ENCODE data around the gene POLR2L. TPM values are rescaled to one million over a fixed set of nuclear protein-coding genes. Genes with fewer than 3 reads are reported as not detected.

The POLR2L gene
- total RNA-seq, 4 donors from 2014 or later = 71.4 to 189 (median 92.3) TPM

DNA sequence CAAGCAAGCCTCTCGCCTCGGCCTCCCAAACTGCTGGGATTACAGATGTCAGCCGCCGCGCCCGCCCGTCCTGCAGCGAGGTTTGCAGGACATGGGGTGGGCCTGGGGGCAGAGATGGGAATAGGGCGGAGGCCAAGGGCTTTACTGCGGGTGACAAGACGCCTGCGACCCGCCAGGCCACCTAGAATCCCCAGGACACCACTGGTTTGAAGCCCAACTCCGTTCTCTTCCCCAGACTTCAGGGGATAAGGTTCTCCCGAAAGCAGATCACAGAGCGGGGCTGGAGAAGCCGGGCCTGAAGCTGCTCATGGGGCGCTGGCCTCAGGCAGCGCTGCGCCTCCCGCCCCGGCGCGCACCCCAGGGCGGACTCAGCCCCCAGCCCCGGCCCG lies 354 bp downstream of the POLR2L start:
- no peaks in the 10 kb centered on the region for H3K27me3 ChIP-seq
- peak overlapping the region; percentile 88 to 94 (median 91) for H3K27ac ChIP-seq (replicated peaks in 1 of 4)
- WGBS = under 1% methylated on average over 13 of the region's 27 CpGs
- intact Hi-C loops (cut with DNase I) = no loop called here
- no peak for DNase-seq (ENCODE audit: extremely low spot score)
- H3K9me3 ChIP-seq = no peaks in the 10 kb centered on the region
- TF ChIP-seq EP300 (IDR thresholded peaks at IDR 0.05) = no peak
- TF ChIP-seq POLR2AphosphoS5 (IDR thresholded peaks at IDR 0.05) = no peak
- TF ChIP-seq, protein P1, sequence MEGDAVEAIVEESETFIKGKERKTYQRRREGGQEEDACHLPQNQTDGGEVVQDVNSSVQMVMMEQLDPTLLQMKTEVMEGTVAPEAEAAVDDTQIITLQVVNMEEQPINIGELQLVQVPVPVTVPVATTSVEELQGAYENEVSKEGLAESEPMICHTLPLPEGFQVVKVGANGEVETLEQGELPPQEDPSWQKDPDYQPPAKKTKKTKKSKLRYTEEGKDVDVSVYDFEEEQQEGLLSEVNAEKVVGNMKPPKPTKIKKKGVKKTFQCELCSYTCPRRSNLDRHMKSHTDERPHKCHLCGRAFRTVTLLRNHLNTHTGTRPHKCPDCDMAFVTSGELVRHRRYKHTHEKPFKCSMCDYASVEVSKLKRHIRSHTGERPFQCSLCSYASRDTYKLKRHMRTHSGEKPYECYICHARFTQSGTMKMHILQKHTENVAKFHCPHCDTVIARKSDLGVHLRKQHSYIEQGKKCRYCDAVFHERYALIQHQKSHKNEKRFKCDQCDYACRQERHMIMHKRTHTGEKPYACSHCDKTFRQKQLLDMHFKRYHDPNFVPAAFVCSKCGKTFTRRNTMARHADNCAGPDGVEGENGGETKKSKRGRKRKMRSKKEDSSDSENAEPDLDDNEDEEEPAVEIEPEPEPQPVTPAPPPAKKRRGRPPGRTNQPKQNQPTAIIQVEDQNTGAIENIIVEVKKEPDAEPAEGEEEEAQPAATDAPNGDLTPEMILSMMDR (IDR thresholded peaks at IDR 0.05) = no peak
- no peak for TF ChIP-seq POLR2A (IDR thresholded peaks at IDR 0.05; ENCODE audit: low read depth)
- H3K36me3 ChIP-seq = peaks cover 30 to 44% (median 41%) of the 10 kb centered on the region in 4 donors
- H3K4me3 ChIP-seq = peak overlapping the region; percentile 80 to 94 (median 90)
- H3K4me1 ChIP-seq = peaks cover 55 to 91% (median 82%) of the 10 kb centered on the region in 4 donors

- H3K27ac ChIP-seq (replicated peaks in 1 of 4) = peak overlapping the region in 2 of 4 donors; percentile 27 to 88
These were observed 2.3 kb downstream of the POLR2L start for GRCh38 chr11:839875-840617.

GRCh38 chr11:839280-839623 lies 3.1 kb downstream of the POLR2L start:
- no peak overlapping the region for H3K4me3 ChIP-seq
- DNase-seq (ENCODE audit: extremely low spot score) = no peak
- no peaks in the 10 kb centered on the region for H3K9me3 ChIP-seq
- TF ChIP-seq, protein P1 (IDR thresholded peaks at IDR 0.05) = no peak
- TF ChIP-seq POLR2A (IDR thresholded peaks at IDR 0.05; ENCODE audit: low read depth) = no peak
- no peak for TF ChIP-seq POLR2AphosphoS5 (IDR thresholded peaks at IDR 0.05)
- TF ChIP-seq EP300 (IDR thresholded peaks at IDR 0.05) = no peak
- H3K27ac ChIP-seq (replicated peaks in 1 of 4) = peak overlapping the region in 3 of 4 donors; percentile 19 to 39 (median 31)
- intact Hi-C loops (cut with DNase I) = no loop called here
- H3K36me3 ChIP-seq = peaks cover 35 to 56% (median 53%) of the 10 kb centered on the region in 4 donors
- WGBS = 90% methylated on average over 5 of the region's 5 CpGs
- no peaks in the 10 kb centered on the region for H3K27me3 ChIP-seq
- peaks cover 60 to 91% (median 81%) of the 10 kb centered on the region in 4 donors for H3K4me1 ChIP-seq

More at GRCh38 chr11:839875-840617, 2.3 kb downstream of the POLR2L start:
- H3K4me1 ChIP-seq = peaks cover 54 to 91% (median 81%) of the 10 kb centered on the region in 4 donors
- no peak for DNase-seq (ENCODE audit: extremely low spot score)
- 61% methylated on average over 11 of the region's 25 CpGs for WGBS
- H3K36me3 ChIP-seq = peaks cover 35 to 56% (median 53%) of the 10 kb centered on the region in 4 donors
- intact Hi-C loops (cut with DNase I) = no loop called here
- peak overlapping the region in 1 of 4 donors; percentile 94 for H3K4me3 ChIP-seq
- H3K27me3 ChIP-seq = no peaks in the 10 kb centered on the region
- H3K9me3 ChIP-seq = no peaks in the 10 kb centered on the region
- TF ChIP-seq, protein P1 (IDR thresholded peaks at IDR 0.05) = no peak
- TF ChIP-seq POLR2AphosphoS5 (IDR thresholded peaks at IDR 0.05) (no peak), EP300 (IDR thresholded peaks at IDR 0.05) (no peak), POLR2A (IDR thresholded peaks at IDR 0.05; ENCODE audit: low read depth) (no peak)

DNA sequence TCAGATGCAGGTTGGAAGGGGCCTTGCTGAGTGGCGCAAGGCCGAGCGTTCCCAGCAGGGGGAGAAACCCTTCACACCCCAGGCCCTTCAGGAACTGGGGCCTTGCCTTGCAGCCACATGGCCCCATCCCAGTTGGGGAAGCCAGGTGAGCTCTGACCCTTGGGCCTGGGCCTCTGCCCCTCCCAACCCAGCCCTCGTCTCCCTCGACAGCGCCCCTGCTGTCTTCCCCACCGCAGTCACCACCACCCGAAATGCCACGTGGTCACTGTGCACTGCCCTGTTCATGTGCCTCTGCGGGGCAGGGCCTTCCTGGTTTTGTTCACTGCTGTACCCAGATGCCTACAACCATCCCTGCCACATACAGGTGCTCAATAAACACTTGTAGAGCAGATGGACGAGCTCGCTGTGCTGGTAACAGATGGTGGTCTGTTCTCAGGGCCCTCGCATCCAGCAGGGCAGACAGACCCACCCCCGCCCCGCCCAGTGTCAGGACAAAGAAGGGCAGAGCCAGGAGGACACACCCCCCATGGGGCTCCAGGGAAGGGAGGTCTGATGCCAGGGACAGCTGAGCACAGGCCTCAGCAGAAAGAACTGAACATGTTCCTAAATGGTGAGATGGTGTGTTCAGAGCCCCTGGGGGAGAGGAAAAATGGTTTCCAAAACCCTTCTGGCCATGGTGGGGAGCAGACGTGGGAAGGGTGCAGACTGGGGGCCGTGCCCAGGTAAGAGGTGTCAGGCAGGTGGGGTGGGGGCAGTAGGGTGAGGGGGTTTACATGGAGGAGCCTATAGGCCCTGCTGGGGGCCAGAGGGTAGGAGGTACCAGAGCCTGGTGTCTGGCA lies 3.7 kb downstream of the POLR2L start:
- intact Hi-C loops (cut with DNase I) = no loop called here
- Histone ChIP-seq H3K9me3 (no peaks in the 10 kb centered on the region), H3K36me3 (peaks cover 35 to 56% (median 53%) of the 10 kb centered on the region in 4 donors), H3K4me1 (peaks cover 64 to 91% (median 81%) of the 10 kb centered on the region in 4 donors), H3K4me3 (no peak overlapping the region), H3K27ac (replicated peaks in 1 of 4) (peak overlapping the region in 3 of 4 donors; percentile 19 to 39 (median 31)), H3K27me3 (no peaks in the 10 kb centered on the region)
- 41% methylated on average over 10 of the region's 17 CpGs for WGBS
- TF ChIP-seq POLR2AphosphoS5 (IDR thresholded peaks at IDR 0.05) (no peak), EP300 (IDR thresholded peaks at IDR 0.05) (no peak), POLR2A (IDR thresholded peaks at IDR 0.05; ENCODE audit: low read depth) (no peak)
- TF ChIP-seq, protein P1 (IDR thresholded peaks at IDR 0.05) = peak in 1 of 3 experiments; percentile 7
- DNase-seq (ENCODE audit: extremely low spot score) = no peak
